Sigmoid colon (tissue), 7 donors: ENCODE results near the gene TBC1D16. TPM values are rescaled to one million over a fixed set of nuclear protein-coding genes. Genes with fewer than 3 reads are reported as not detected.
"Not testable (repeated sequence)": the region's sequence is repeated elsewhere in the genome, so short reads cannot be mapped to it uniquely, and the experiment has no call there.

Source experiments
- DNase-seq: peaks from one replicate; pipeline ENCODE4 v3.0.0-alpha.2; 2019
- H3K27ac ChIP-seq, 4 donors: fragments of 200-600 bp; sonication (generic); one replicate each; pipeline ENCODE4 v1.5.1; 2016 to 2019; ENCODE audit warnings: mild to moderate bottlenecking in 1 of 4
- H3K27me3 ChIP-seq, 3 donors: fragments of 200-600 bp; sonication (generic); one replicate each; pipeline ENCODE4 v1.5.1; 2019; ENCODE audit warnings: mild to moderate bottlenecking in 1 of 3
- H3K36me3 ChIP-seq, 4 donors: fragments of 200-600 bp; sonication (generic); one replicate each; pipeline ENCODE4 v1.5.1; 2016 to 2019
- H3K4me1 ChIP-seq, 4 donors: fragments of 200-600 bp; sonication (generic); one replicate each; pipeline ENCODE4 v1.5.1; 2017 to 2019
- H3K4me3 ChIP-seq, 4 donors: fragments of 200-600 bp; sonication (generic); one replicate each; pipeline ENCODE4 v1.5.1; 2017 to 2019; ENCODE audit warnings: mild to moderate bottlenecking in 2 of 4, moderate library complexity in 1 of 4
- H3K9me3 ChIP-seq, 4 donors: fragments of 200-600 bp in 3 of 4; sonication (generic) in 3 of 4; one replicate each; pipeline versions ENCODE4 v1.5.1 to v1.6.1; 2013 to 2019
- CTCF ChIP-seq, 4 experiments: fragments of 450-650 bp in 3 of 4; fragments of 200-600 bp in 1 of 4; IDR thresholded peaks; one replicate each; pipeline ENCODE4 v1.5.1; 2016 to 2019; ENCODE audit warnings: antibody characterized with exemption in 4 of 4, mild to moderate bottlenecking in 3 of 4, moderate library complexity in 2 of 4
- EP300 ChIP-seq, 4 donors: sonication (generic); formaldehyde crosslinking; IDR thresholded peaks; one replicate each; pipeline ENCODE4 v1.6.1; 2017; ENCODE audit warnings: antibody characterized with exemption in 4 of 4
- POLR2A ChIP-seq, 2 donors: fragments of 450-650 bp; IDR thresholded peaks; one replicate each; pipeline ENCODE4 v1.6.1; 2016; ENCODE audit warnings: antibody characterized with exemption in 2 of 2, mild to moderate bottlenecking in 2 of 2, moderate library complexity in 2 of 2
- POLR2AphosphoS5 ChIP-seq, 4 donors: sonication (generic); formaldehyde crosslinking; IDR thresholded peaks; one replicate each; pipeline ENCODE4 v1.6.1; 2017; ENCODE audit warnings: antibody characterized with exemption in 4 of 4
- WGBS, 2 donors: extraction: QIAGEN DNeasy Blood & Tissue Kit; methylation state at CpG; one replicate each; pipeline ENCODE4 v1.1.7; 2013; 5-methylcytosine and 5-hydroxymethylcytosine counted together
- intact Hi-C: fragments of 100-400 bp; cut with DNase I; formaldehyde crosslinking; loops from one replicate; pipeline ENCODE4 v1.15.1; 2023
- polyA plus RNA-seq, 3 donors: library from polyadenylated mRNA; stranded (reverse); fragments of 200-250 nt; gene quantifications; one replicate each; pipeline ENCODE4 v1.2.3, GENCODE V29; 2013
- total RNA-seq, 4 donors: library from RNA; depleted of rRNA; stranded (reverse); fragments of >200 nt; gene quantifications; one replicate each; pipeline ENCODE4 v1.1.0, GENCODE V29; 2016
- donor health status: healthy with polysubstance abuse.
- donor health status: Bipolar disorder and iron deficiency.
- donor health status: healthy.

TBC1D16 gene
- total and polyA plus RNA-seq, 7 donors, result 3.6 to 21.9 (median 15.7) TPM

- Histone ChIP-seq H3K27ac (no peak overlapping the region), H3K4me3 (no peak overlapping the region), H3K36me3 (no peaks in the 10 kb centered on the region), H3K9me3 (peaks cover 0 to 6% (median 0%) of the 10 kb centered on the region in 4 donors), H3K27me3 (peaks cover 0 to 9% (median 0%) of the 10 kb centered on the region in 3 donors), H3K4me1 (no peaks in the 10 kb centered on the region)
- 85% methylated on average over 10 of the region's 10 CpGs for WGBS, 2 donors
- intact Hi-C loops, result no loop called here
- TF ChIP-seq CTCF (IDR thresholded peaks at IDR 0.05) (no peak), EP300 (IDR thresholded peaks at IDR 0.05) (no peak), POLR2AphosphoS5 (IDR thresholded peaks at IDR 0.05) (no peak), POLR2A (IDR thresholded peaks at IDR 0.05) (no peak)
- DNase-seq, result no peak
These were observed 133.4 kb downstream of the TBC1D16 start for GRCh38 chr17:79902146-79902791.

GRCh38 chr17:79901131-79901530 lies 134.5 kb downstream of the TBC1D16 start:
- no peak for DNase-seq
- TF ChIP-seq EP300 (IDR thresholded peaks at IDR 0.05) (no peak), POLR2AphosphoS5 (IDR thresholded peaks at IDR 0.05) (no peak), POLR2A (IDR thresholded peaks at IDR 0.05) (no peak), CTCF (IDR thresholded peaks at IDR 0.05) (no peak)

GRCh38 chr17:79899584-79899983 lies 136.1 kb downstream of the TBC1D16 start:
- no peaks in the 10 kb centered on the region for H3K36me3 ChIP-seq
- intact Hi-C loops, result no loop called here
- no peak for DNase-seq
- TF ChIP-seq CTCF (IDR thresholded peaks at IDR 0.05) (no peak), EP300 (IDR thresholded peaks at IDR 0.05) (no peak), POLR2AphosphoS5 (IDR thresholded peaks at IDR 0.05) (no peak), POLR2A (IDR thresholded peaks at IDR 0.05) (no peak)
- 91 to 93% methylated on average over 4 of the region's 4 CpGs for WGBS, 2 donors
- no peak overlapping the region for H3K27ac ChIP-seq
- H3K4me3 ChIP-seq, result no peak overlapping the region
- peaks cover 0 to 6% (median 0%) of the 10 kb centered on the region in 4 donors for H3K9me3 ChIP-seq
- no peaks in the 10 kb centered on the region for H3K4me1 ChIP-seq
- H3K27me3 ChIP-seq, result peaks cover 0 to 1% (median 0%) of the 10 kb centered on the region in 3 donors

More at GRCh38 chr17:79901131-79901530, 134.5 kb downstream of the TBC1D16 start:
- H3K9me3 ChIP-seq, result peaks cover 0 to 6% (median 0%) of the 10 kb centered on the region in 4 donors
- intact Hi-C loops, result no loop called here
- H3K4me3 ChIP-seq, result no peak overlapping the region
- H3K27me3 ChIP-seq, result peaks cover 0 to 5% (median 0%) of the 10 kb centered on the region in 3 donors
- no peak overlapping the region for H3K27ac ChIP-seq
- H3K36me3 ChIP-seq, result no peaks in the 10 kb centered on the region
- no peaks in the 10 kb centered on the region for H3K4me1 ChIP-seq
- 84 to 87% methylated on average over 6 of the region's 6 CpGs for WGBS, 2 donors

- Histone ChIP-seq H3K4me3 (no peak overlapping the region), H3K27ac (no peak overlapping the region), H3K4me1 (no peaks in the 10 kb centered on the region), H3K36me3 (no peaks in the 10 kb centered on the region), H3K9me3 (peaks cover 0 to 6% (median 0%) of the 10 kb centered on the region in 4 donors), H3K27me3 (no peaks in the 10 kb centered on the region)
- 32 to 69% methylated on average over 12 of the region's 12 CpGs for WGBS, 2 donors
- DNase-seq, result no peak
- no peak for TF ChIP-seq POLR2A (IDR thresholded peaks at IDR 0.05)
- TF ChIP-seq EP300 (IDR thresholded peaks at IDR 0.05), result no peak
- TF ChIP-seq POLR2AphosphoS5 (IDR thresholded peaks at IDR 0.05), result no peak
- no peak for TF ChIP-seq CTCF (IDR thresholded peaks at IDR 0.05)
- intact Hi-C loops, result no loop called here
These were observed 138.2 kb downstream of the TBC1D16 start for GRCh38 chr17:79897243-79898063.

- H3K27ac ChIP-seq, DNase-seq, H3K9me3 ChIP-seq, H3K36me3 ChIP-seq, H3K4me3 ChIP-seq, intact Hi-C loops: not testable (repeated sequence)
- Histone ChIP-seq H3K4me1 (peaks cover 0 to 16% (median 10%) of the 10 kb centered on the region in 4 donors), H3K27me3 (peaks cover 0 to 10% (median 4%) of the 10 kb centered on the region in 3 donors)
- 87 to 90% methylated on average over 4 of the region's 4 CpGs for WGBS, 2 donors
These were observed 142.2 kb downstream of the TBC1D16 start for GRCh38 chr17:79893457-79893856.
